Measurements from ENCODE around the gene SLC22A4.

GRCh38 chr5:132325691-132326090, 31.5 kb downstream of the SLC22A4 start:
- no peak for TF ChIP-seq CTCF (IDR thresholded peaks at IDR 0.05)
- TF ChIP-seq POLR2A (IDR thresholded peaks at IDR 0.05) = no peak
- no peak for TF ChIP-seq EP300 (IDR thresholded peaks at IDR 0.05)

Measured in ovary (tissue), 3 donors.